Small intestine (tissue), 7 donors: ENCODE results near the gene ANKRD17. TPM values are rescaled to one million over a fixed set of nuclear protein-coding genes. Genes with fewer than 3 reads are reported as not detected.

Source experiments
- DNase-seq, 2 donors: peaks; one replicate each; pipeline versions ENCODE4 v3.0.0 to v3.0.0-alpha.2; 2013
- FAIRE-seq: peaks from 2 replicates; lab custom pipeline; 2012; peaks lifted over from hg19 to GRCh38; lab: Jason Lieb, UNC
- H3K27ac ChIP-seq, 3 donors: one replicate each; pipeline ENCODE4 v1.5.1; 2013; ENCODE audit warnings: low read length in 2 of 3, mild to moderate bottlenecking in 2 of 3, control low read depth in 1 of 3, inconsistent platforms in 1 of 3, low read depth in 1 of 3, moderate library complexity in 1 of 3
- H3K27me3 ChIP-seq, 3 donors: one replicate each; pipeline ENCODE4 v1.6.1; 2013; ENCODE audit warnings: low read length in 3 of 3, inconsistent platforms in 1 of 3; ENCODE audit not compliant: control insufficient read depth in 3 of 3, insufficient read depth in 3 of 3
- H3K36me3 ChIP-seq, 3 donors: one replicate each; pipeline ENCODE4 v1.6.1; 2013; ENCODE audit warnings: low read length in 3 of 3, inconsistent platforms in 1 of 3, low read depth in 1 of 3, mild to moderate bottlenecking in 1 of 3, moderate library complexity in 1 of 3; ENCODE audit not compliant: control insufficient read depth in 3 of 3, insufficient read depth in 2 of 3
- H3K4me1 ChIP-seq, 3 donors: one replicate each; pipeline ENCODE4 v1.6.1; 2013; ENCODE audit warnings: low read length in 2 of 3, inconsistent platforms in 1 of 3, low read depth in 1 of 3, mild to moderate bottlenecking in 1 of 3, moderate library complexity in 1 of 3; ENCODE audit not compliant: control insufficient read depth in 3 of 3, insufficient read depth in 2 of 3
- H3K4me3 ChIP-seq, 3 donors: one replicate each; pipeline ENCODE4 v1.5.1; 2013; ENCODE audit warnings: low read length in 3 of 3, control low read depth in 1 of 3, inconsistent platforms in 1 of 3, low read depth in 1 of 3, mild to moderate bottlenecking in 1 of 3, moderate library complexity in 1 of 3
- H3K9me3 ChIP-seq, 2 donors: one replicate each; pipeline ENCODE4 v1.6.1; 2013; ENCODE audit warnings: low read depth in 1 of 2, low read length in 1 of 2; ENCODE audit not compliant: control insufficient read depth in 2 of 2, insufficient read depth in 1 of 2
- WGBS, 3 donors: extraction: QIAGEN DNeasy Blood & Tissue Kit; methylation state at CpG; one replicate each; pipeline ENCODE4 v1.1.7; 2013; 5-methylcytosine and 5-hydroxymethylcytosine counted together
- polyA plus RNA-seq, 4 donors: library from polyadenylated mRNA; stranded (reverse) in 3 of 4; unstranded in 1 of 4; fragments of 200-250 nt in 3 of 4; fragments of 120-200 nt in 1 of 4; gene quantifications; one replicate each; pipeline versions ENCODE4 v1.2.1 to v1.2.3, GENCODE V29; 2013
- donor health status: healthy with polysubstance abuse.
- donor health status: control.
- donor health status: control.
- donor health status: Bipolar disorder and iron deficiency.
- donor health status: healthy.

The ANKRD17 gene
- polyA plus RNA-seq, 4 donors = 12.2 to 52.3 (median 12.9) TPM

GRCh38 chr4:73045879-73046278, 212.7 kb downstream of the ANKRD17 start:
- no peak for FAIRE-seq
- no peak overlapping the region for H3K4me3 ChIP-seq
- peaks cover 0 to 4% of the 10 kb centered on the region in 2 donors for H3K9me3 ChIP-seq
- H3K27ac ChIP-seq = no peak overlapping the region
- no peaks in the 10 kb centered on the region for H3K36me3 ChIP-seq
- H3K27me3 ChIP-seq = no peaks in the 10 kb centered on the region
- WGBS, 3 donors = 75 to 88% (median 77%) methylated on average over 7 of the region's 7 CpGs
- no peaks in the 10 kb centered on the region for H3K4me1 ChIP-seq
- DNase-seq = no peak

DNA sequence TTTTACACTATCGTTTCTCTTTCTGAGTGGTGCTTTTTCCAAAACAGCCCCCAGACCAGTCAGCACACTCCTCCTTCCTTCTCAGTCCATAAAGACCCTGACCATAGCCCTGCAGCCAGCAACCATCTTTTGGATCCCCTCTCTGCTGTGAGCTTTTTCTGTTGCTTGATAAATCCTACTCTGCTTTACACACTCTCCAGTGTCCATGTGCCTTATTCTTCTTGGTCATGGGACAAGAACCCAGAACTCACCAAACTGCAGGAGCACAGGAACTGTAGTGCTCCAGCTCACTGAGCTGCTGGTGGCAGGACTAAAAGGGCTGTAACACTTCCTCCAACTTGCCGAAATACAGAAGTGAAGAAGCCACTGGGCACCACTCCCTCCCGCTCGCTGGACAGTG, 221.5 kb downstream of the ANKRD17 start:
- Histone ChIP-seq H3K4me3 (no peak overlapping the region), H3K27ac (no peak overlapping the region), H3K9me3 (peaks cover 0 to 18% of the 10 kb centered on the region in 2 donors), H3K4me1 (no peaks in the 10 kb centered on the region), H3K36me3 (no peaks in the 10 kb centered on the region), H3K27me3 (no peaks in the 10 kb centered on the region)
- no peak for DNase-seq
- 91 to 97% (median 95%) methylated on average over 4 of the region's 4 CpGs for WGBS, 3 donors
- no peak for FAIRE-seq

DNA sequence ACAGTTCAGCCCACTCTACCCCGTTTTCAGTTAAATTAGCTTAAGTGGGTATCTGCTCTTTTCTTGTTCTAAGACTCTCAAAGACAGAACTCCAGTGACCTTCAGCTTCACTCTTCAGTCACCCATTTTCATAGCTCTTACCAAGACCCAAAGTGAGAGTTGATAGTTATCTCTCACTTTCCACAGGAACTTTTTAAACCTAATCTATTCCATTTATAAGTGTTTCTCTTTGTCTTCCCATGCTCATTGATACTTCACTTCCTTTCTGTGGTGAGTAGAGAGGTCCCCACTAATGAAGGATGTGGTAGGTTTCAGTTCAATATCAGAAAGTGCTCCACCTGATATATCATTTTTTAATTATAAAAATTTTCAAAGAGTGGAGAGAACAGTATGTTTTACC, 222.5 kb downstream of the ANKRD17 start:
- no peak for FAIRE-seq
- WGBS, 3 donors = 65 to 90% (median 78%) methylated on average over 1 of the region's 1 CpG

GRCh38 chr4:73034896-73035295, 223.7 kb downstream of the ANKRD17 start:
- Histone ChIP-seq H3K36me3 (no peaks in the 10 kb centered on the region), H3K9me3 (peaks cover 0 to 18% of the 10 kb centered on the region in 2 donors), H3K4me3 (no peak overlapping the region), H3K27ac (no peak overlapping the region), H3K4me1 (no peaks in the 10 kb centered on the region), H3K27me3 (no peaks in the 10 kb centered on the region)
- no peak for FAIRE-seq
- 78 to 89% (median 78%) methylated on average over 2 of the region's 2 CpGs for WGBS, 3 donors
- DNase-seq = no peak

More for the DNA sequence above, 222.5 kb downstream of the ANKRD17 start:
- H3K9me3 ChIP-seq = peaks cover 0 to 18% of the 10 kb centered on the region in 2 donors
- no peaks in the 10 kb centered on the region for H3K4me1 ChIP-seq
- H3K27me3 ChIP-seq = no peaks in the 10 kb centered on the region
- no peak for DNase-seq
- H3K4me3 ChIP-seq = no peak overlapping the region
- H3K36me3 ChIP-seq = no peaks in the 10 kb centered on the region
- no peak overlapping the region for H3K27ac ChIP-seq

DNA sequence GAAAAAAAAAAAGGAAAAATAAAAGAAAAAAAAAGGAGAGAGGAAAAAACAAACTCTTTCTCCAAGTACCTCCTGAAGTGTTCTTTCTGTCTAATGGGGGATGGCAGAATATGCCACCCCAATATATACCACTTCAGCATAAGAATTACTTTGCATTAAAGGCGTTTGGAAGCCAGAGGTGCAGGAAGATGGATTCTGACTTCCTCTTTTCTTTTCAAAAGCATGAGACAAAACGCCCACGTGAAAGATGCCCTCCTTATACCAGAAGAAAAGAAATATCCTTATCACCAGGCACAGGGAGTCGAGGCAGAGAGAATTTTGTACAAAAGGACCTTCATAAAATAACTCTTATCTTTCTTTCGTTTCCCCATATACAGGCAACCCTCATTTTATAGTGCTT, 230.0 kb downstream of the ANKRD17 start:
- Histone ChIP-seq H3K36me3 (no peaks in the 10 kb centered on the region), H3K9me3 (peaks cover 0 to 2% of the 10 kb centered on the region in 2 donors), H3K4me3 (no peak overlapping the region), H3K4me1 (no peaks in the 10 kb centered on the region), H3K27ac (no peak overlapping the region), H3K27me3 (no peaks in the 10 kb centered on the region)
- FAIRE-seq (no peak), DNase-seq (no peak)
- 18 to 54% (median 37%) methylated on average over 5 of the region's 5 CpGs for WGBS, 3 donors

Other genes with a start within 250 kb of the ANKRD17 start
- 10 to 100 TPM in 2 of 4 donors, 1 to 10 TPM in 2; 5.1 to 14.4 (median 10.5) TPM for gene COX18, start 189.1 kb downstream of the ANKRD17 start, polyA plus RNA-seq
- gene ALB, start 145.5 kb upstream of the ANKRD17 start, polyA plus RNA-seq = 1 to 10 TPM in 1 of 4 donors, under 1 TPM in 1, not detected in 2; 0.84 to 2.7 TPM
- gene AFP, start 177.4 kb upstream of the ANKRD17 start, polyA plus RNA-seq = 100 to 1,000 TPM in 1 of 4 donors, under 1 TPM in 1, not detected in 2; 0.16 to 446 TPM
- 1 to 10 TPM in 1 of 4 donors, under 1 TPM in 1, not detected in 2; 0.01 to 4.3 TPM for gene AFM, start 222.9 kb upstream of the ANKRD17 start, polyA plus RNA-seq